HUES64 (cell line): ENCODE data around the gene ATP8A1.

Experiments used
- H3K27ac ChIP-seq: 2 replicates; pipeline ENCODE4 v1.7.0; 2013; ENCODE audit warnings: low read depth, low read length, inconsistent platforms
- H3K27me3 ChIP-seq: 2 replicates; pipeline ENCODE4 v1.6.1; 2013; ENCODE audit warnings: mild to moderate bottlenecking, low read length; ENCODE audit not compliant: insufficient read depth
- H3K36me3 ChIP-seq: 2 replicates; pipeline ENCODE4 v1.6.1; 2013; ENCODE audit warnings: mild to moderate bottlenecking, low read length; ENCODE audit not compliant: insufficient read depth
- H3K4me1 ChIP-seq: 2 replicates; pipeline ENCODE4 v1.6.1; 2013; ENCODE audit warnings: mild to moderate bottlenecking, low read length, moderate library complexity; ENCODE audit not compliant: insufficient read depth
- H3K4me3 ChIP-seq: 2 replicates; pipeline ENCODE4 v1.5.1; 2013; ENCODE audit warnings: mild to moderate bottlenecking, low read length, moderate library complexity
- H3K9ac ChIP-seq: 2 replicates; pipeline ENCODE4 v1.6.1; 2013; ENCODE audit warnings: mild to moderate bottlenecking, low read depth, low read length
- H3K9me3 ChIP-seq: 2 replicates; pipeline ENCODE4 v1.6.1; 2013; ENCODE audit warnings: low read depth, low read length; ENCODE audit not compliant: insufficient read depth
- WGBS: fragments of 150-250, 120-280 bp; methylation state at CpG from one replicate; pipeline ENCODE4 v1.1.7; 2013; ENCODE audit warnings: missing lambda C conversion rate; 5-methylcytosine and 5-hydroxymethylcytosine counted together

Gene ATP8A1

DNA sequence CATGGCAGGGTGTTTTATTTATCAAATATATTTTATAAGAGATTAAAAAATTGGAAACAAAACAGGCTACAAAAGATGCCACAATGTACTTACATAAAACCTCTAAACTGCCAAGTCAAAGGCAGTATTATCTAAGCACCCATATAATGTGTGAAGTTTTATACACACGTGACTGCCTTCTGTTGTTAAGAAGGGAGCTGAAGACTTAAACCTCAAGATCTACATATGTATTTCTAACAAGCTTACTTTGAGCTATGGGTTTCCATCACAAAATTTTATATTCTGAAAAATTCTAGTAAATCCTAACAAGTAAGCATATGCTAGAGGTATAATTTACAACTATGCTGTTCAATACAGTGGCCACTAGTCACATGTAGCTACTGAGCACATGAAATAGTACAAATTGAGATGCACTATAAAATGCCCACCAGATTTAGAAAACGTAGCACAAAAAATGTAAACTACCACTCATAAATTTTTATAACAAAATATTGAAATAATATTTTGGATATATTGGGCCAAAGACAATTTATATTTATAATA is 9.8 kb downstream of the ATP8A1 start:
- Histone ChIP-seq H3K9ac (no peak overlapping the region), H3K4me3 (no peak overlapping the region), H3K27me3 (no peaks in the 10 kb centered on the region), H3K36me3 (no peaks in the 10 kb centered on the region), H3K4me1 (no peaks in the 10 kb centered on the region), H3K27ac (no peak overlapping the region), H3K9me3 (no peaks in the 10 kb centered on the region)
- no CpG with 5 or more reads among the region's 2 CpGs for WGBS

GRCh38 chr4:42646013-42646784 is 10.7 kb downstream of the ATP8A1 start:
- Histone ChIP-seq H3K4me1 (no peaks in the 10 kb centered on the region), H3K27ac (no peak overlapping the region), H3K36me3 (no peaks in the 10 kb centered on the region), H3K27me3 (no peaks in the 10 kb centered on the region), H3K9me3 (no peaks in the 10 kb centered on the region), H3K4me3 (no peak overlapping the region), H3K9ac (no peak overlapping the region)
- 91% methylated on average over 8 of the region's 8 CpGs for WGBS

- Histone ChIP-seq H3K9ac (no peak overlapping the region), H3K27me3 (no peaks in the 10 kb centered on the region), H3K36me3 (no peaks in the 10 kb centered on the region), H3K4me1 (no peaks in the 10 kb centered on the region), H3K9me3 (no peaks in the 10 kb centered on the region), H3K27ac (no peak overlapping the region), H3K4me3 (no peak overlapping the region)
Observed at GRCh38 chr4:42644897-42645296, 12.0 kb downstream of the ATP8A1 start.

- Histone ChIP-seq H3K4me3 (no peak overlapping the region), H3K27ac (no peak overlapping the region), H3K4me1 (no peaks in the 10 kb centered on the region), H3K9ac (no peak overlapping the region), H3K27me3 (no peaks in the 10 kb centered on the region), H3K9me3 (no peaks in the 10 kb centered on the region), H3K36me3 (no peaks in the 10 kb centered on the region)
- 98% methylated on average over 5 of the region's 5 CpGs for WGBS
Observed at GRCh38 chr4:42643685-42644084, 13.2 kb downstream of the ATP8A1 start.

GRCh38 chr4:42642845-42643615 is 13.9 kb downstream of the ATP8A1 start:
- Histone ChIP-seq H3K36me3 (no peaks in the 10 kb centered on the region), H3K27me3 (no peaks in the 10 kb centered on the region), H3K4me1 (no peaks in the 10 kb centered on the region), H3K27ac (no peak overlapping the region), H3K9me3 (no peaks in the 10 kb centered on the region), H3K9ac (no peak overlapping the region), H3K4me3 (no peak overlapping the region)
- 91% methylated on average over 7 of the region's 7 CpGs for WGBS

GRCh38 chr4:42642101-42642797 is 14.7 kb downstream of the ATP8A1 start:
- Histone ChIP-seq H3K27me3 (no peaks in the 10 kb centered on the region), H3K9ac (no peak overlapping the region), H3K4me1 (no peaks in the 10 kb centered on the region), H3K36me3 (no peaks in the 10 kb centered on the region), H3K9me3 (no peaks in the 10 kb centered on the region), H3K4me3 (no peak overlapping the region), H3K27ac (no peak overlapping the region)
- WGBS = 91% methylated on average over 6 of the region's 7 CpGs

- Histone ChIP-seq H3K9ac (no peak overlapping the region), H3K4me3 (no peak overlapping the region), H3K4me1 (no peaks in the 10 kb centered on the region), H3K27ac (no peak overlapping the region), H3K27me3 (no peaks in the 10 kb centered on the region), H3K36me3 (no peaks in the 10 kb centered on the region), H3K9me3 (no peaks in the 10 kb centered on the region)
- 80% methylated on average over 1 of the region's 1 CpG for WGBS
Observed at GRCh38 chr4:42641656-42642055, 15.2 kb downstream of the ATP8A1 start.

- no peak overlapping the region for H3K9ac ChIP-seq
- H3K36me3 ChIP-seq = no peaks in the 10 kb centered on the region
- H3K27me3 ChIP-seq = no peaks in the 10 kb centered on the region
- H3K9me3 ChIP-seq = no peaks in the 10 kb centered on the region
- no peaks in the 10 kb centered on the region for H3K4me1 ChIP-seq
- H3K27ac ChIP-seq = no peak overlapping the region
- no peak overlapping the region for H3K4me3 ChIP-seq
Observed at GRCh38 chr4:42641161-42641560, 15.7 kb downstream of the ATP8A1 start.

- Histone ChIP-seq H3K36me3 (no peaks in the 10 kb centered on the region), H3K27me3 (no peaks in the 10 kb centered on the region), H3K9ac (no peak overlapping the region), H3K27ac (no peak overlapping the region), H3K9me3 (no peaks in the 10 kb centered on the region), H3K4me1 (no peaks in the 10 kb centered on the region), H3K4me3 (no peak overlapping the region)
- 93% methylated on average over 3 of the region's 3 CpGs for WGBS
Observed at GRCh38 chr4:42640613-42641012, 16.3 kb downstream of the ATP8A1 start.

DNA sequence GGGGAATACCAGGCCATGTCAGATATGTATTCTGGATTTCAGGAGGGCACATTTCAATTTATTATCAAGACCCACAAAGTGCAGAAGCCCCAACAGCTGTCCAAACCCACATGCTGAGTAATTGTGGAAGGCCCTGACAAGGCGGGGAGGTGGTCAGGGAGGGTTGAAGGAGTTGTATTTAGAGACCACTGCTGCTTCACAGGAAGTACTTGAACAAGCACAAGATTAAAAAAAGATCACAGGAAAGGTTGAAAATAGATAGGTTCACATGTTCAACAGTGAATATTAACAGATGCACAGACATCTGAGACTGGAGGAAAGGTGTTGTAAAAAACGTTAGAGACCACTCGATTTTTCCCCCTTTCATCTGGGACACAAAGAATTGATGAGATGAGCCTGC is 17.9 kb downstream of the ATP8A1 start:
- 81% methylated on average over 3 of the region's 3 CpGs for WGBS
- Histone ChIP-seq H3K9me3 (no peaks in the 10 kb centered on the region), H3K4me3 (no peak overlapping the region), H3K9ac (no peak overlapping the region), H3K36me3 (no peaks in the 10 kb centered on the region), H3K27me3 (no peaks in the 10 kb centered on the region), H3K27ac (no peak overlapping the region), H3K4me1 (no peaks in the 10 kb centered on the region; the same call in 1 of the 2 replicates)

DNA sequence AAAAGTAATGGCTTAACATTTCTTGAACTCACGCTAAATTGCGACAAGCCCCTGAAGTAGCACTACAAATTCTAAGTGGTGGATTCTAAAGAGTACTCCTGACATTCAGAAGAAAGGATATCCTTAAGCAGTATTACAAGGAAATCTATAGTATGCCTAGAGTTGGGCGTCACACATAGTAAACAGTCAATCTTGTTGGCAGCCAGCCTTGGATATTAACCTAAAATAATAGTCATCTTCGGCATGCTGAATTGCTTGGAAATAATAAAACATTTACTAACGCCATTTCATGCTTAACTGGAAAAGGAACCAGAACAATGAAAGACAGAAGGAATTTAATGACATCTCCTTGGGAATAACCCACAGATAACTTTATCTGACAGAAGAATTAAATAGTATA is 18.6 kb downstream of the ATP8A1 start:
- 93% methylated on average over 5 of the region's 5 CpGs for WGBS
- Histone ChIP-seq H3K4me1 (peaks cover 4% of the 10 kb centered on the region; the same call in 1 of the 2 replicates), H3K4me3 (no peak overlapping the region), H3K27me3 (no peaks in the 10 kb centered on the region), H3K36me3 (no peaks in the 10 kb centered on the region), H3K27ac (no peak overlapping the region), H3K9me3 (no peaks in the 10 kb centered on the region), H3K9ac (no peak overlapping the region)
